Endothelial cell of umbilical vein (primary cell): ENCODE measurements around the gene C12orf76. TPM values are rescaled to one million over a fixed set of nuclear protein-coding genes. Genes with fewer than 3 reads are reported as not detected.

ENCODE experiments used
- BruUV-seq: library from RNA; stranded (reverse); fragments of 400-500 nt; replicated peaks from 2 replicates; lab custom pipeline; 2021; lab: Mats Ljungman, UMichigan
- CTCF ChIA-PET: fragments of 300-600, 350-600 bp; sonication (Branson Sonifier 250); formaldehyde crosslinking; loops from one replicate; lab custom pipeline; 2021; ENCODE audit warnings: antibody characterized with exemption, inconsistent platforms; lab: Charles Lee
- POLR2A ChIA-PET: fragments of 300-600, 350-600 bp; sonication (Branson Sonifier 250); formaldehyde crosslinking; loops from one replicate; lab custom pipeline; 2021; ENCODE audit warnings: antibody characterized with exemption, inconsistent platforms; lab: Charles Lee
- DNase-seq: peaks from one replicate; pipeline ENCODE4 v3.0.0-alpha.2; 2011; ENCODE audit warnings: low read depth, low spot score
- FAIRE-seq: peaks from 2 replicates; lab custom pipeline; 2011; peaks lifted over from hg19 to GRCh38; lab: Jason Lieb, UNC
- H2AFZ ChIP-seq: 2 replicates; pipeline ENCODE4 v1.6.0; 2012; ENCODE audit warnings: low read depth, low read length, control low read depth, inconsistent platforms
- H3K27ac ChIP-seq: 2 replicates; pipeline ENCODE4 v1.5.1; 2011; ENCODE audit warnings: low read depth, mild to moderate bottlenecking, control low read depth, low read length, moderate library complexity; ENCODE audit not compliant: insufficient read depth
- H3K27me3 ChIP-seq, 2 experiments: 2 replicates each; pipeline versions ENCODE4 v1.6.0 to v1.6.1; 2011; ENCODE audit warnings: low read length in 2 of 2, mixed read lengths in 1 of 2; ENCODE audit not compliant: control insufficient read depth in 2 of 2, insufficient read depth in 2 of 2
- H3K36me3 ChIP-seq, 2 experiments: 2 replicates in 1 of 2; 3 replicates in 1 of 2; pipeline ENCODE4 v1.5.1; 2011; ENCODE audit warnings: low read length in 2 of 2, mild to moderate bottlenecking in 1 of 2, moderate library complexity in 1 of 2; ENCODE audit not compliant: control insufficient read depth in 2 of 2, insufficient read depth in 2 of 2; ENCODE audit errors: extremely low read depth in 1 of 2
- H3K4me1 ChIP-seq: 3 replicates; pipeline ENCODE4 v1.5.1; 2011; ENCODE audit warnings: mild to moderate bottlenecking, low read length; ENCODE audit not compliant: control insufficient read depth, insufficient read depth; ENCODE audit errors: extremely low read depth
- H3K4me2 ChIP-seq: 2 replicates; pipeline ENCODE4 v1.6.1; 2011; ENCODE audit warnings: low read length, control low read depth, mixed read lengths; ENCODE audit not compliant: insufficient read depth
- H3K4me3 ChIP-seq, 3 experiments: fragments of 200-600 bp in 1 of 3; sonication (generic), shearing (Covaris generic) in 1 of 3; replicated peaks in 1 of 3; 2 replicates each; pipeline ENCODE4 v1.5.1; 2011 to 2016; ENCODE audit warnings: control low read depth in 3 of 3, low read length in 3 of 3, mild to moderate bottlenecking in 2 of 3, inconsistent platforms in 1 of 3, low read depth in 1 of 3, moderate library complexity in 1 of 3; ENCODE audit not compliant: insufficient read depth in 1 of 3
- H3K79me2 ChIP-seq: 2 replicates; pipeline ENCODE4 v1.6.0; 2012; ENCODE audit warnings: low read length, inconsistent platforms; ENCODE audit not compliant: control insufficient read depth, insufficient read depth
- H3K9ac ChIP-seq: replicated peaks from 2 replicates; pipeline ENCODE3; 2011; ENCODE audit warnings: low read length, control low read depth; ENCODE audit not compliant: insufficient read depth; ENCODE audit errors: extremely low read depth
- H3K9me1 ChIP-seq: replicated peaks from 3 replicates; pipeline ENCODE4 v1.6.0; 2011; ENCODE audit warnings: mild to moderate bottlenecking, low read length; ENCODE audit not compliant: control insufficient read depth, insufficient read depth; ENCODE audit errors: extremely low read depth
- H3K9me3 ChIP-seq: replicated peaks from 2 replicates; pipeline ENCODE4 v1.5.1; 2012; ENCODE audit warnings: low read length, inconsistent platforms; ENCODE audit not compliant: control insufficient read depth, insufficient read depth
- H4K20me1 ChIP-seq: replicated peaks from 2 replicates; pipeline ENCODE3; 2011; ENCODE audit warnings: mild to moderate bottlenecking, low read length; ENCODE audit not compliant: control insufficient read depth, insufficient read depth; ENCODE audit errors: extremely low read depth
- CTCF ChIP-seq, 2 donors: IDR thresholded peaks; 1 replicate in 1 of 2; 2 replicates in 1 of 2; pipeline ENCODE4 v1.5.1; 2011; ENCODE audit warnings: low read length in 2 of 2, mild to moderate bottlenecking in 2 of 2, moderate library complexity in 2 of 2, control low read depth in 1 of 2, inconsistent platforms in 1 of 2, low read depth in 1 of 2; ENCODE audit not compliant: insufficient read depth in 1 of 2; ENCODE audit errors: extremely low read depth in 1 of 2
- EZH2 ChIP-seq: IDR thresholded peaks from 2 replicates; pipeline ENCODE4 v1.6.1; 2012; ENCODE audit warnings: borderline replicate concordance, low read depth, mild to moderate bottlenecking, moderate library complexity, low read length, inconsistent platforms; ENCODE audit not compliant: severe bottlenecking
- FOS ChIP-seq: IDR thresholded peaks from 2 replicates; pipeline ENCODE4 v1.6.1; 2011; ENCODE audit warnings: mild to moderate bottlenecking, low read length, moderate library complexity, borderline replicate concordance; ENCODE audit not compliant: insufficient read depth
- GATA2 ChIP-seq: IDR thresholded peaks from 2 replicates; pipeline ENCODE4 v1.7.0; 2011; ENCODE audit warnings: low read depth, mild to moderate bottlenecking, moderate library complexity, mixed read lengths, low read length; ENCODE audit not compliant: insufficient read length, insufficient read depth
- JUN ChIP-seq: IDR thresholded peaks from 2 replicates; pipeline ENCODE4 v1.6.1; 2011; ENCODE audit warnings: borderline replicate concordance, low read depth; ENCODE audit not compliant: insufficient read length, insufficient read depth
- dilution Hi-C: fragments of 300-500 bp; cut with MboI; formaldehyde crosslinking; loops from one replicate; pipeline ENCODE4 v1.15.0; 2019; ENCODE audit warnings: low sequenced_read_pairs; ENCODE audit not compliant: extremely low pct_ligation_motif_present
- intact Hi-C: fragments of 100-400 bp; cut with micrococcal nuclease; formaldehyde crosslinking; loops from one replicate; pipeline ENCODE4 v1.10.0; 2022
- polyA plus RNA-seq, 4 experiments: library from polyadenylated mRNA; depleted of rRNA in 3 of 4; stranded (reverse) in 3 of 4; unstranded in 1 of 4; fragments of >200 nt; gene quantifications; 2 replicates each; pipeline versions ENCODE4 v1.2.1 to v1.2.3, GENCODE V29; 2011 to 2012; ENCODE audit warnings: missing spikeins in 1 of 4
- total RNA-seq: library from RNA; stranded (reverse); gene quantifications from 2 replicates; pipeline ENCODE4 v1.2.3, GENCODE V29; 2021

The C12orf76 gene
- total and polyA plus RNA-seq, 2 donors (not counting 3 experiments of a cell fraction or from before 2014, with no cell fraction given): 13.4 to 17.1 TPM

- no peak overlapping the region for H3K27ac ChIP-seq
- H3K79me2 ChIP-seq: peaks cover 11% of the 10 kb centered on the region
- no peaks in the 10 kb centered on the region for H3K36me3 ChIP-seq
- H3K9ac ChIP-seq: peak overlapping the region; percentile 98
- ChIA-PET POLR2A (no interaction called here), CTCF (interaction anchor here (1.3 kb wide), 1 partner anchor 25 kb away, joined by 5 read pairs; no protein-coding TSS in a partner anchor)
- peak; percentile 58 for FAIRE-seq
- H2AFZ ChIP-seq: peak overlapping the region; percentile 99
- peaks cover 18% of the 10 kb centered on the region for H3K4me1 ChIP-seq
- H3K9me1 ChIP-seq: no peaks in the 10 kb centered on the region
- intact Hi-C loops: loop anchor here (1.0 to 5.0 kb wide), 3 partner anchors 24 to 53 kb away; no protein-coding TSS in a partner anchor
- no peaks in the 10 kb centered on the region for H4K20me1 ChIP-seq
- H3K9me3 ChIP-seq: no peaks in the 10 kb centered on the region
- H3K4me3 ChIP-seq: peak overlapping the region; percentile 31 to 65 (median 64)
- no peaks in the 10 kb centered on the region for H3K27me3 ChIP-seq
- BruUV-seq: TSS peak; percentile 41
- H3K4me2 ChIP-seq: peak overlapping the region; percentile 89
- peak; percentile 43 for DNase-seq
- dilution Hi-C loops: no loop called here
- TF ChIP-seq EZH2 (no peak), CTCF (IDR thresholded peaks at IDR 0.05; ENCODE audit: extremely low read depth in 1 of 2, insufficient read depth in 1 of 2, low read depth in 1 of 2, low read length in 2 of 2) (no peak), JUN (no peak), GATA2 (no peak), FOS (no peak)
Observed at GRCh38 chr12:109999983-110000505, 48.3 kb downstream of the C12orf76 start.
